Tracheal epithelial cell (primary cell): ENCODE results near the gene SLX9. TPM values are rescaled to one million over a fixed set of nuclear protein-coding genes. Genes with fewer than 3 reads are reported as not detected.

Source experiments
- total RNA-seq: library from RNA; depleted of rRNA; stranded (reverse); fragments of >200 nt; gene quantifications from 2 replicates; pipeline ENCODE4 v1.2.1, GENCODE V29; 2014

The SLX9 gene, protein sequence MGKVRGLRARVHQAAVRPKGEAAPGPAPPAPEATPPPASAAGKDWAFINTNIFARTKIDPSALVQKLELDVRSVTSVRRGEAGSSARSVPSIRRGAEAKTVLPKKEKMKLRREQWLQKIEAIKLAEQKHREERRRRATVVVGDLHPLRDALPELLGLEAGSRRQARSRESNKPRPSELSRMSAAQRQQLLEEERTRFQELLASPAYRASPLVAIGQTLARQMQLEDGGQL
- 34.5 and 35.4 TPM in 2 replicates for total RNA-seq

DNA sequence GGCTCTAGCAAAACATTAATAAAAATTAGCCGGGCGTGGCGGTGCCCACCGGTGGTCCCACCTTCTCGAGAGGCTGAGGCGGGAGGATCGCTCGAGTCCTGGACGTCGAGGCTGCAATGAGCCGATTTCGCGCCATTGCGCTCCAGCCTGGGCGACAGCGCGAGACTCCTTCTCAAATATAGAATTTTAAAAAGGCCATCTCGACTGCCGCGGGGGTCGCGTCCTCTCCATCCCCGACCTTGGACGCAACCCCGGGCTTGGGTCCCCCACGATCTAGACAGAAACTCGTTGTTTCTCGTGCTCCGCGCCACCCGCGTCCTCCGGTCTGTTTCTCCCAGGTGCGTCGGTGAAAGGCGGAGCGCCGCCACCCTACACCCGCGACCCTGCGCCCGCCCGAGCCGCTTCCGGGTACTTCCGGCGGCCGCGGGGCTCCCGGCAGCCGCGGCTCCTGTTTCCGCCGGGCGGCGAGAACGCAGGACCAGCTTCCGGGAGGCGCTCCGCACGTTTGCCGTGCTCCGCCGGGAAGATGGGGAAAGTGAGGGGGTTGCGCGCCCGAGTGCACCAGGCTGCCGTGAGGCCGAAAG lies at the start of gene SLX9:
Gene SLX9 (plus strand): TSS at position 498 of the 584 bp plus-strand sequence. CDS start 29 bp downstream, at position 527.

DNA sequence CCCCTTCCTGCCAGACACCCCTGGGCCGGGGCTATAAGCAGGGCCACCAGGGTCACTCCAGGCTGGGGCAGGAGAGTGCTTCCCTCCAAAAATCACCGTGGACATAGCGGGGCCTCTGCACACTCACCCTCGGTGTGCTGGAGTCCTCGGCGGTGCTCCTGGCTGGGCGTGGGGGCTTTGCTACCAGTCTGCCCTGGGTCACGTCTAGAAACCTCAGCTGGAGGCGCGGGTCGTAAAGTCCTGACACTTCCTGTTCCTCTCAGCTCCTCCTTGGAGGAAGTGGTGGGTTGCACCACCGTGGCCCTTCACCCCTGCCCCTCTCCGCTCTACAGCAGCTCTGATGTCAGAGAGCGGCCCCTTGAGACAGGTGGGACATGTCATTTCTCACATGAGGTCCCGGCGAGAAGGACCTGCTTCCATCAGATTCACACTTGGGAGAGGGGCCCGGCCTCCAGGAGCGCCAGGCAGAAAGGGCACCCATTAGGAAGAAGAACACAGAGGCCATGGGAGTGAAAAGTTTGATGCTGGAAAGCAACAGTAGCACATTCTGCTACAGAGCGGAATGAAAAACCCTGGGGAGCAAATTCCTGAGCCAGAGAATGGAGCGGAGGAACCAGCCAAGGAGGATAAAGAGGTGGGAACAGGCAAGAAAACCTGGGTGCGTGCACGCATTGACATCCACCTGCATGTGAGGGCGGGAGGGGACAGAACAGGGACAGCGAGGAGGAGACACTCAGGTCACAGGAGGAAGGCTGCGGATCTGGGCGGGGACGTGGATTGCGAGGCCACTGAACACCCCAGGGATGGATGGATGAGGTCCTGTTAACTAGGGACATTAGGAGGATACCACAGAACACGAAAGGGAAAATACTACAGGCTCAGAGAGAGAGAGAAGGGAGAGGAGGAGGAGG lies 18.9 kb upstream of the SLX9 start, which contains the start of gene ITGB2:
Gene ITGB2 (minus strand): TSS at position 206 of the 911 bp plus-strand sequence. CDS start 10,117 bp downstream, outside the sequence.

Other genes with a start within 250 kb of the SLX9 start
- not detected in 2 replicates for gene KRTAP10-12, start 242.9 kb upstream of the SLX9 start, total RNA-seq
- not detected in 2 replicates for gene TSPEAR, start 228.5 kb upstream of the SLX9 start, total RNA-seq
- gene UBE2G2, start 138.2 kb upstream of the SLX9 start, total RNA-seq = 55.4 and 64.3 TPM in 2 replicates
- gene SUMO3, start 122.0 kb upstream of the SLX9 start, total RNA-seq = 60.0 and 82.1 TPM in 2 replicates
- 157 and 257 TPM in 2 replicates for gene PTTG1IP, start 66.3 kb upstream of the SLX9 start, total RNA-seq
- gene ITGB2, start 19.1 kb upstream of the SLX9 start, total RNA-seq = 1.7 and 3.6 TPM in 2 replicates
- 13.0 and 14.2 TPM in 2 replicates for gene ADARB1, start 134.6 kb downstream of the SLX9 start, total RNA-seq